HG03108 (cell line): ENCODE data around the gene S100A2.

Experiments
- ATAC-seq: cut with Tn5 transposase; IDR thresholded peaks from one replicate; pipeline ENCODE4 v1.9.1; 2021; ENCODE audit warnings: moderate library complexity; ENCODE audit not compliant: unreplicated experiment

The S100A2 gene

DNA sequence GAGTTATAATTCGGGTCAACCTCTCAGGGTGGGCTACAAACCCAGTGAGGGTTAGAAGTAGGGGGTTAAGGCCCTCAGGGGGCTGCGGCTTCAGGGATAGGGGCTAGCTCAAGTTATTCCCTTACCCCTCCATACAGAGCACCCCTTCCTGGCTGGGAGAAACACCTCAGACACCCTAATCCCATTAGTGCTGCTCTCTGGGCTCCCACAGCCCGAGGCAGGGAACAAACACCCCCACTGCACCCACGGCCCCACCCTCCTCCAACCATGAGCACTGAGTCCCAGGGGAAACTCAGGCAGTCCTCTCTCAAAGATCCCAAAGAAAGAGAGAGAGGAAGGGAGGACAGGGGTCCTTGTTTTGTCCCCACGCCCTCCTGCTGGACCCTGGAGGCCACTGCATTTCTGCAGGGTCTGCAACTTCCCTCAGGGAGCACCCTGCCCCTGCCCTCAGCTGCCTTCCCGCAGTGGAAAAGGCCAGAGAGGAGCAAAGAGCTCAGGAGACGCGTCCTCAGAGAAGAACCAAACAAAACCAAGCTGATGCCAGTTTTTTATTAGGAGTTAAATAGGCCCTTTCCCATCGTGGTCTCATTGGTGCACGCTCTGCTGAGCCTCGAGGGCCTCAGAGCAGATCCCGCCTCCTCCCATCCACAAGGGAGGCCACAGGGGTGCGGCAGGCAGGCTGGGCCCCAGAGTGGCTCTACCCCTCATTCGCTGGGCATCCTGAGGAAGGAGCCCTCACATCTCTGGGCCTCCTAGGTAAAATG, 18.7 kb downstream of the S100A2 start:
- ATAC-seq, result no peak

- no peak for ATAC-seq
Measured at GRCh38 chr1:153546371-153546770, 19.3 kb downstream of the S100A2 start.

DNA sequence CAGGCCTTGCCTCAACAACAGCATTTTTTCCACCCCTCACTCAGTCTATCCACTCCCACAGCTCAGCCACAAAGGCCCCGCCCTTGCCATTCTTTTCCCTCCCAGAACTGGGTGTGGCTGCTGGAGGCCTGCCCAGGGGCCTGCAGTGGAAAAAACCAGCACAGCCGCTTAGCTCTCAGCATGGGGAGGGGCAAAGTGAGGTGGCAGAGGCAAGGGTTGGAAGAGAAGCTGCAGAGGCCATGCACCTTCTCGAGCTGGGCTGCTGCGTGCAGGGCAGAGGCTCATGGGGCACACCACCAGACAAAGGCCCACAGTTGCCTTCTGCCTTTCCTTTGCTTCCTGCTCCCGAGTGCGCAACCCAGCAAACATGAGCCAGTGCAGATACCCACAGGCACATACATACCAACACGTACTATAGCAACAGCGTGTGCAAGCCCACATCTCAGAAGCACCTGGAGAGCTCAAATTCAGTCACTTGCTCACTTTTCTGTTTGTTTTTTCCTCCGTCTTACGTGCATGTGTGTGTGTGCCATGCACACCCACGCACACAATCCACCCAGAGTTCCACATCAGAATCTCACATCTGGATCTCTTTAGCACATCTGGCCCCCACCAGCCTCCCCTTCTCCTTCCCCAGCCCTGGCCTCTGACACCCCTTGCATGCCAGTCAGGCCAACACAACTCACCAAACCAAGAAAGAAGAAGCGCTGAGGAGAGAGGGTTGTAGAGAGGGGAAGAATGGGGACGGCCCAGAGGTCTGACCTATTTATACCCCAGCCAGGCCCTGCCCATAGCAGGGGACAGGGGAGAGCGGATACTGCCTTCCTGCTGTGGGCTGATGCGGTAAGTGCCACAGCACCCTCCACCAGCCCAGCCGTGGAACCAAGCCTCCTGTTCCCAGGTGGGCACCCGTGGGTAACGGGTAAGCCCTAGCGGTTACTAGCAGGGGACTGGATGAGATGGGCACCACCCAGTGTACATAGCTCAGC, 20.3 kb downstream of the S100A2 start, which contains the start of gene S100A4:
Gene S100A4 (minus strand): TSS at position 740 of the 989 bp plus-strand sequence. CDS start 1,012 bp downstream, outside the sequence.
- ATAC-seq, result peak; percentile 59

DNA sequence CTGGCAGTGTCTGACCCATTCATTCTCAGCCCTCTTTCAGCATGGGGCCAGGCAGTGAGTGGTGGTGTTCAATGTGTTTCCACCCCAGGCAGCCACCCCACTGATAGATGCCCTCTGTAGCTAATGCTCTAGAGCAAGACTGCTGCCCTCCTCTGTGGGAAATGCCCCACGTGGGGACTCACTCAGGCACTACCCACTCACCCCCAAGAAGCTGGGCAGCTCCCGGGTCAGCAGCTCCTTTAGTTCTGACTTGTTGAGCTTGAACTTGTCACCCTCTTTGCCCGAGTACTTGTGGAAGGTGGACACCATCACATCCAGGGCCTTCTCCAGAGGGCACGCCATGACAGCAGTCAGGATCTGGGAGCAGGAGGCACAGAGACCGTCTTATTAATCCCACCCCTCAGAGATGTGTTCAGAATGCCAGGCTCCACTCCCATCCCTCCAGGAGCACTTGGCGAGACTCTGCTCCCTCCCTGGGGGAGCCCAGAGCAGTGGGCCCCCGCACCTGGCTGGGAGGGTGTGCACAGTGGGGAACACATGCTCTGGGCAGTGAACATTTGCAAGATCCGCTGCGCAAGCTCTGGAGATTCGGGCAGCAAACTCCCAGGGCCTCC, 21.1 kb downstream of the S100A2 start:
- ATAC-seq, result no peak

- no peak for ATAC-seq
Measured at GRCh38 chr1:153543736-153544135, 21.9 kb downstream of the S100A2 start.

- no peak for ATAC-seq
Measured at GRCh38 chr1:153542956-153543711, 22.5 kb downstream of the S100A2 start.

DNA sequence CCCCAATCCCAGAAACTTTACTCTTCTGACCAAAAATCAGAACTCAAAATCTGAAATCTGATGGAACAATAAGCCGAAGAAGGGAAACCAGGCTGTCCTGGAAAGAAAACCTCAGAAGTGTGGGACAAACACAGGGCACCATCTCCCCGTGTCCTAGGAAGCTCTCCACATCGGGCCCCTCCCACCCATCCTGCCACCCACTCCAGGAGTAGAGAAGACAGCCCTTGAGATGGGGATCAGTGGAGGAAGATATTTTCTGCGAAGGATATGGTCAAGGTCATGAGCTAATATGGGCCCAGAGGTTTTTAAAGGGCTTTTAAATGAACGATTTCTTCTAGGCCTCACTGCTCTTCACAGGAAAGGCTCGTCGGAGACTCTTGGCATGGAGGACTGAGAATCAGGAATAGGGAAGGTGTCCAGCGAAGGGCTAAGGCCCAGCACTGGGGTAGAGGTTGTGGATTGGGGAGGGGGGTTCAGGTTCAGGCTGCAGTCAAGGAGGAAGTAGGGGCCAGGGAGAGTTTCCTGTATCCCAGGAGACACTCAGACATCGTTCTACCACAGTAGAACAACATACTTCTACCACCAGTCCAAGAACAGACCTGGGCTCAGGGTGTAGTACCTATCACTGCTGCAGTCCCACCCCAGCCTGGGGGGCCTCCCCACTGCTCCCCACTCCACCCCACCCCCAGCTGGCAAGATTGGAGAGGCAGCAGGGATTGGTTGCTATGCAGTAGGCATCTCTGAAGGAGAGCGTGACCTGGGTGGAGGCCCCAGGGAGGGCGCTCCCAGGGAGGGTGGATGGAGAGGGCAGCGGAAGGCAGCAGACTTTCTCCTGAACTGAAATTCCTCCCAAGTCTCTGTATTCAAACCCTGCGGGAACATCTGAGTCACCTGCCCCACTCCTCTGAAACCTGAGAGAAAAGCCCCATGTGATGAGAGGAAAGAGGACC, 23.7 kb downstream of the S100A2 start:
- no peak for ATAC-seq

DNA sequence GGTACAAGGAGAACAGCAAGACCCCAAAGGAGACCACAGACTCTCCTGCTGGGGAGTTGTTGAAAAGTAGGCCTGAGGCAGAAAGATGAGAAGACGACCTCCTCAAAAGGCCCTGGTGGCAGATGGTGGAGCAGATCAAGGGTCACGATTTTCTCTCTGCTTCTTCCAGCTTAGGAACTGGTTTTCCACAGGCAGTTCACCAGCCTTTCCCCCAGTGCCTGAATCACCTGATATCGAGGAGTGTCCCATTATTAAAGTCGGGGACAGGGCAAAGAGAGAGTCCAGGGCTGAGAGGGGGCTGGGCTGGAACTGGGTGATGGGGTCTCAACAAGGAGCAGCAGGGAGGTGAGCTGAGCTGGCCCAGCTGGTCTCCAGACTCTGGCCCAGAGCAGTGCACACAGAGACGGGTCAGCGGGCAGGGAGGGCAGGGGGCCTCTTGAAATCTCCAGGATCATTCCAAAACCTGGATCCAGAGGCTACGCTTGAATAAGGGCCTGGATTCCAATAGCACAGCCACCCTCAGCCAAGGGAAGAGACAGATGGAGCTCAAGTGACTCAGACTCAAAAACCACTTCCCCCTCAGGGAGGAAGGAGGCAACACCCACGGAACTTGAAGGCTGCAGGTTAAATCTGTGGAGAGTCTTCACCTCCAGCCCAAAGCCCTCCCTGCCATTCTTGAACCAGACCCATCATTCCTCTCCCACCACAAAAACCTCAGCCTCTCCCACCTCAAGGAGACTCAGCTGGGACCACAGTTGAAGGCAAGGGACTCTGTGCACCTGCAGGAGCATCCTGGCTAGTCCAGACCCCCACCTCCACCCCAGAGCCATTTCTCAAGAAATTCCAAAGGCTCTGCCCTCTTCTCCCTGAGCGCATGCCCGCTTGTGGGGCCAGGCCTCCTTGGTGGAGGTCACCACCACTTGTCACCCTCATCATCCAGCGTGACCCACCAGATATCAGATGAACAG, 25.0 kb downstream of the S100A2 start, which contains the start of gene S100A5:
Gene S100A5 (minus strand): TSS at position 541 of the 968 bp plus-strand sequence. CDS start 743 bp downstream, outside the sequence.
- ATAC-seq, result no peak

GRCh38 chr1:153539395-153540093, 26.1 kb downstream of the S100A2 start:
- no peak for ATAC-seq

DNA sequence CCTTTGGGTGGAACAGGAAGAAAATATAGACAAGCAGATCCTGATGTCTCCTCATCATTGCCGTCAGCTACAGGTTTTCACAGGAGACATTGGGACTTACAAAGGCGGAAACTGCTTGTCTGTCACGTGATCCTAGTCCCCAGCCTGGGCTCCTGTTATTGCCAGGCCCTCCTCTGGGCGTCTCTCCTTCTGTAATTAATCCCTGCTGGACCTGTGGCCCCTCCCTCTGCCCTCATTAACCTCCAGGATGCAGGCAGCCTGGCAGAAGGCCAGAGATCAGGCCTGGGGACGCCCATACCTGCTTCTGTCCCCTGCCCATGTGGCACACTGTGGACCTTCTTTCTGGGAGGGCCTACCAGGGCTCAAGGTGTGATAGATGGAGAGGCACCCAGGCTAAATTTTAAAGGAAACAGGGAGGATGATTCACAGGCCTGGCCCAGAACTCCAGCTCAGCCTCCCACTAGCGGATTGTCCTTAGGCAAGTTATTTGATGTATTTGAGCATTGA, 27.3 kb downstream of the S100A2 start:
- ATAC-seq, result no peak

- no peak for ATAC-seq
Measured at GRCh38 chr1:153537376-153537730, 28.3 kb downstream of the S100A2 start.

DNA sequence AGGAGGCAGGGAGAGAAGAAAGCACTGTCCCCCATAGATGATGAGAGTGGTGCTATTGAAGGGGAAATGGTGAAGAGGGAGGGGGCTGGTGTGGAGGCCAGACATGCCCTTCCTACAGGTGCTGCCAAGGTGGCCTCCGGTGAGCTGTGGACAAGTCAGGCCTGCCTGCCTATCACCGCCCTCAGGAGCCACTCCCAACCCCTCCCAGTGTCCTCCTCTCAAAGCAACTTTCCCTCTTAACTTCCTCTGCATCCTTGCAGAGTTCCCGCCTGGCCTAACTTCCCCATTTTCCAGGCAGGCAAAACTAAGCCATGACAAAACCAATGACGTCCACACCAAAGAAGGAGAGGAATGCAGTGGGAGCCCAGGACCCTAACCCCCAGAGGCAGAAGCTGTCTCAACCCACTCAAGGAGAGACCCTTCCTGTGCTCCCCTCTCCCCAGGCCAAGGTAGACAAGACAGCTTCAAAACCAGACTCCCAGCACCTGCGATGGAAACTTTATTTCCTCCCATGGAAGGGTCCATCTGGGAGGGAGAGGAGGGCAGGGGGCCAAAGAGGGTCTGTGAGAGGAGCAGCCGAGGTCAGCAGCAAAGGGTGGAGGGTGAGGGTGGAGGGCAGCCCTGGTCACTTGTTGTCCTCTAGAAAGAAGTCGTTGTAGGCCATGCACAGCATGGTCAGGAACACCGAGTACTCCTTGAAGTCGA, 28.8 kb downstream of the S100A2 start:
- ATAC-seq, result no peak

GRCh38 chr1:153536012-153536670, 29.5 kb downstream of the S100A2 start:
- ATAC-seq, result no peak

DNA sequence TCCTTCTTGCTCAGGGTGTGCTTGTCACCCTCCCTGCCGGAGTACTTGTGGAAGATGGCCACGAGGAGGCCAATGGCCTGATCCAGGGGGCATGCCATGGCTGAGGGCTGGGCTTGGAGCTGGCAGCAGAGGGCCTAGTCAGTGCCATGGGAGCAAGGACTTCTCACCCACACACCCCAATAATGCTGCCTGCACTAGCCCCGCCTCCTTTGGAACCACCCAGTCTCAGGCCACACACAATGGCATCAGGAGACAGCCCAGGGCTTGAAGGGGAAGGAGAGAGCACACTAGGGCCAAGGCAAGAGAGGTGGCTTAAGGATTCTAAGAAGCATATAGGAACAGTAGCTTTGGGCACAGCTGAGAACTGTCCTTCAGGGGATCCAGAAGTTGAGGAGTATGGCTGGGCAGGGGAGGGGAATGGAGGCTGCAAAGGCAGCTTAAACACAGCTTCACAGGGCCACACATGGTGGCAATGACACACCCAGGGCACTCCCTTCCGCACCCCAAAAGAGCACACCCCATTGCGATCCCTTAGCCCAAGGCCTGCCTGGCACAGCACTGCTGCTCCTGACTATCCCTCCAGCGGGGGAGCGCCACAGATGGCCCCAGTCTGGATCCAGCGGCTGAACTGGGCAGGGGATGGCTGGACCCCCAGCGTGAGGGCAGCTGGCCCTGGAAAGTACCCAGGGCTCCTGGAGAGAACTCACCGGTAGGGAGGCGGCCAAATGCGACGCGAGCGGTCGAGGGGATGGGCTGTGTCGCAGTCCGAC, 30.2 kb downstream of the S100A2 start, which contains the start of gene S100A6:
Gene S100A6 (minus strand): TSS at position 750 of the 770 bp plus-strand sequence. CDS start 652 bp downstream, at position 98.
- ATAC-seq, result no peak

DNA sequence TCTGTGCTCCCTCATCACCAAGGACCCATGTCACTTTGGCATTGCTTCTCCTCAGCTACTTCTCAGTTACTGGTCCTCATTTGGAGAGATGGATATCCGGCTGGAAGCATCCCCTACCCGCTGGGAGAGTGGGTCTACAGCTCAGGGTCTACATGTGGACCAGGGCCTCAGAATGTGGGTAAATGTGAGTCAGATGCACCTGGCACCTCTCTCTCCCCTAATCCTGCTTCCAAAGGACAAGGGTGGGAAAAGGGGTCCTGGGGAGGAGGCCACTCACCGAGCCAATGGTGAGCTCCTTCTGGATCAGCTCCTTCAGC, 30.8 kb downstream of the S100A2 start:
- no peak for ATAC-seq
